NCI-H460 (cell line): ENCODE measurements around the gene MTG1. TPM values are rescaled to one million over a fixed set of nuclear protein-coding genes. Genes with fewer than 3 reads are reported as not detected.
"Not testable (repeated sequence)": the region's sequence is repeated elsewhere in the genome, so short reads cannot be mapped to it uniquely, and the experiment has no call there.

ENCODE experiments used
- DNase-seq: peaks from one replicate; pipeline ENCODE4 v3.0.0-alpha.2; 2016; ENCODE audit warnings: low read depth; ENCODE audit errors: extremely low read depth
- total RNA-seq: library from RNA; depleted of rRNA; stranded (reverse); fragments of >200 nt; shearing (Covaris generic); gene quantifications from 2 replicates; pipeline ENCODE4 v1.2.3, GENCODE V29; 2014

The MTG1 gene
- total RNA-seq, 1 experiment from 2014 or later = 27.1 TPM

DNA sequence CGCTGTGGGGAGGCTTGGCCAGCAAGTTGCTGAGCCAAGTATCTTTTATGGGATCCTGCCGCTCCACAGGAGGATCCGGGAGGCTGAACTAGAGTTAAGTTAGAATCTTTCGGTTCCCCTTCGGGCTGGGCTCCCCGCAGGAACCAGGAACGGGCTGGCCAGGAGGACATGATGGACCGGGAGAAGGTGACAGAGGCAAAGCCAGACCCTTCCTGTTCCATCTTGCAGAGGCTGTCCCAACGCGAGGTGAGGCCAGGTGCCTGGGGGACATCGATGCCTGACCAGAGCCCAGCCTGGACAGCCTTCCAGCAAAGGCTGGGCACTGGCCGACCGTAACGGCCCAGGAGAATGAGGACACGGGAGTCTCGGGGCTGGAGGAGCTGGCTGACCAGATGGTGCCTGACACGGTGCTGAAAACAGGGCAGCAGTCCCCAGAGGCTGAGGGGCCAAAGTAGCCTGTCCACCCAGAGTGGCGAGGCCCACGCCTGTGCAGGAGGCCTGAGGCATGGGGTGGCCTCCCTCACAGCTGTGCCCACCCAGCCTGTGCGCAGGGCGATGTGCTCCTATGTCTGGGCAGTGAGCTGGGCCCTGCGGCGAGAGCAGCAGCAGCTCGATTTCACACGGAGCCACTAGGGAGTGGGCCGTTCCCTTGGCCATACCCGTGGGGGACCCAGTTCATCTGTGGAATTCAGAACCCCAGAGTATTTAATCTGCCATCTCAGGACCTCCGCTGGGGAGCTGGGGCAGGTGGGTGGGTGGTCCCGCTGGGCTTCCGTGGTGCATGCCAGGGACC lies 16.7 kb upstream of the MTG1 start:
- no peak for DNase-seq

- no peak for DNase-seq
These were observed 16.1 kb upstream of the MTG1 start for GRCh38 chr10:133377818-133378250.

- no peak for DNase-seq
These were observed 15.5 kb upstream of the MTG1 start for GRCh38 chr10:133378251-133379096.

DNA sequence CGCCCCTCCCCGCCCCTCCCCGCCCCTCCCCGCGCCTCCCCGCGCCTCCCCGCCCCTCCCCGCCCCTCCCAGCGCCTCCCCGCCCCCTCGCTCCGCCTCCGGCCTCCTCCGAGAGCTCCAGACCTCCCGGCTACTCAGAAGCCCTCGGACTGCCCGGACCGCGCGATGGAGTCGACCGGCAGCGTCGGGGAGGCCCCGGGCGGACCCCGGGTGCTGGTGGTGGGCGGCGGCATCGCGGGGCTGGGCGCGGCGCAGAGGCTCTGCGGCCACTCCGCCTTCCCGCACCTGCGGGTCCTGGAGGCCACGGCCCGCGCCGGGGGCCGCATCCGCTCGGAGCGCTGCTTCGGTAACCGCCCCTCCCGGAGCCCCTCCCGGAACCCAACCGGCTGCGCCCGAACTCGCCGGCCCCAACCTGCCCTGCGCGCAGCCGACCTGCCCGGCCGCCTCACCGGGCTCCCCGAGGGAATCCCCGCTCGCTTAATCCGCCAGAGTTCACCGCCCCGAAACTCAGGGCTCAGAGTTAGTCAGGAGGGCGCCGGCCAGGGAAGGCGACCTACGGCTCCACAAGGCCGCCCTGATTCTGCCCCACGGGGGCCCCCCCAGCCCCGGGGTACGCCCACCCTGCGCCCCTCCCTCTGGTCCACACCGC lies 14.7 kb upstream of the MTG1 start, which contains the start of gene PAOX:
Gene PAOX (plus strand): TSS at position 111 of the 649 bp plus-strand sequence. CDS start 55 bp downstream, at position 166.
- DNase-seq = peak; percentile 50

DNA sequence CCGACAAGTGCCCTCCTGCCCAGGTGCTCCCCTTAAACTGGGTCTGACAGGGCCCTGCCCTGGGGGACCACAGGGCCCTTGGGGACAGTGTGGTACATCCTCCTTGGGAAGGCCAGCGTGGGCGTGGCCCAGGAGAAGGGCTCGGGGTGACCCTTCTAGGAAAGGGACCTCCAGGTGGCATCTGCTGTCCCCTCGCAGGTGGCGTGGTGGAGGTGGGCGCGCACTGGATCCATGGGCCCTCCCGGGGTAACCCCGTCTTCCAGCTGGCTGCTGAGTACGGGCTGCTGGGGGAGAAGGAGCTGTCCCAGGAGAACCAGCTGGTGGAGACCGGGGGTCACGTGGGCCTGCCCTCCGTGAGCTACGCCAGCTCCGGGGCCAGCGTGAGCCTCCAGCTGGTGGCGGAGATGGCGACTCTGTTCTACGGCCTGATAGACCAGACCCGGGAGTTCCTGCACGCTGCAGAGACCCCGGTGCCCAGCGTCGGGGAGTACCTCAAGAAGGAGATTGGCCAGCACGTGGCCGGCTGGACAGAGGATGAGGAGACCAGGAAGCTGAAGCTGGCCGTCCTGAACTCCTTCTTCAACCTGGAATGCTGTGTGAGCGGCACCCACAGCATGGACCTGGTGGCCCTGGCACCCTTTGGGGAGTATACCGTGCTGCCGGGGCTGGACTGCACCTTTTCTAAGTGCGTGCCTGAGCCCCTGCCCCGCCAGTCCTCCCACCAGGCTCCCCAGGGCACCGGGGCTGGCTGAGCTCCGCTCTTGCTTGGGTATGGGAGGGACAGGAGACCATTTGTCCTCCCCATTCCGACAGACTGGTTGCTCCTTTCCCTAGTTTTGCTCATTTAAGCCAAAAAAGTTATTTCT lies 13.9 kb upstream of the MTG1 start:
- DNase-seq = no peak

GRCh38 chr10:133381036-133381435 lies 12.9 kb upstream of the MTG1 start:
- no peak for DNase-seq

DNA sequence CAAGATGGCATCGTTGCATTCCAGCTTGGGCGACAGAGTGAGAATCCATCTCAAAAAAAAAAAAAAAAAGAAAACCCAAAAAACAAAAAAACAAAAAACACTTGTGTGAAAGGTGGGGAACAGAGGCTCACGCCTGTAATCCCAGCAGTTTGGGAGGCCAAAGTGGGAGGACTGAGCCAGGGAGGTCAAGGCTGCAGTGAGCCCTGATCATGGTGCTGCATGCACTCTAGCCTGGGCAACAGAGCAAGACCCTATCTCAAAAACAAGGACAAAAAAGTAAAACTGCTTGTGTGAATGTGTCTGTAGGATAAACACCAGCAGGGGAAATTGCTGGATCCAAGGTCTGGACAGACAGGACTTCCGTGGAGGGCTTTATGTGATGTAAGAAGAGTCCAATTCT lies 10.4 kb upstream of the MTG1 start:
- no peak for DNase-seq

DNA sequence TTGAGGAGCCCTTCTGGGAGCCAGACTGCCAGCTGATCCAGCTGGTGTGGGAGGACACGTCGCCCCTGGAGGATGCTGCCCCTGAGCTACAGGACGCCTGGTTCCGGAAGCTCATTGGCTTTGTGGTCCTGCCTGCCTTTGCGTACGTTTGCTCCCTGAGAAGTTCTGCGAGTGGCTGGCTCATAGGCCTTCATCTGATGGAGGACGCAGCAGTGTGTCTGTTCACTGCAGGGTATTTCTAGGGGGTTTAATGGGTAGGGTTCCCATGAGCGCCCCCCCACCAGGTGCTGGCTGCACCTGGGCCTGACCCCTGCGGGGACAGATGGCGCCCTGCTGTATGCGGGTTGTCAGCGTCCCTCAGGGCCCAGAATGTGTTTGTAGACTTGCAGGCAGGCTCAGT lies 9.9 kb upstream of the MTG1 start:
- no peak for DNase-seq

GRCh38 chr10:133385214-133385613 lies 8.7 kb upstream of the MTG1 start:
- DNase-seq = no peak

- DNase-seq = not testable (repeated sequence)
These were observed 7.0 kb upstream of the MTG1 start for GRCh38 chr10:133386951-133387350.

GRCh38 chr10:133388236-133388972 lies 5.6 kb upstream of the MTG1 start:
- no peak for DNase-seq

DNA sequence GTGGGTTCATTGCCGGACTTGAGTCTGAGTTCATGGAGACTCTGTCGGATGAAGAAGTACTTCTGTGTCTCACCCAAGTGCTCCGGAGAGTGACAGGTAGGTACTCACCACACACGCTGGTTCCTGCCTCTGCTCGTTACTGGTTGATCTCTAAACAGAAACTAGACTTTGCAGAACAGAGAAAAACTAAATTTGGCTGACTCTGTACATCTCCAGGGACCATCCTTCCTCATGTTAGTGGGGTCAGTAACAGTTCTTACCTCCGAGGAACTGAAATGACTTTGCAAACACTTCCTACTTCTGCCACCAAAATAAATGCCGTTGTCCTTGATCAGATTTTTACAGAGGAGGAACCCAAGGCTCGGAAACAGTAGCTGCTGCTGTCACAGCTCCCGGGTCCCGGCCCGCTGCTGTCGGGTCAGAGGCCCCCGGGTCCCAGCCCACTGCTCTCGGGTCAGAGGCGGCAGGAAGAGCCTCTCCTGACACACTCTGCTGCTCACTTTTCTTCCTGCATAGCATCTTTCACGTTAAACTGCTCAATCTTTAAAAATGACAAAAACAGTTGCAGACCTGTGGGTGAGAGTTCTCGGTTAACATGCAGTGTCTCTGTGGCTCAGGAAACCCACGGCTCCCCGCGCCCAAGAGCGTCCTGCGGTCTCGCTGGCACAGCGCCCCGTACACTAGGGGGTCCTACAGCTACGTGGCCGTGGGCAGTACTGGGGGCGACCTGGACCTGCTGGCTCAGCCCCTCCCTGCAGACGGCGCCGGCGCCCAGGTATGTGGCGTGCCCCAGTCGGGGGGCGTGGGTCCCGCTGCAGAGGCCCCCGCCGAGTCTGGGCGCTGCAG lies 4.8 kb upstream of the MTG1 start:
- no peak for DNase-seq

GRCh38 chr10:133390597-133391248 lies 3.2 kb upstream of the MTG1 start:
- DNase-seq = no peak

DNA sequence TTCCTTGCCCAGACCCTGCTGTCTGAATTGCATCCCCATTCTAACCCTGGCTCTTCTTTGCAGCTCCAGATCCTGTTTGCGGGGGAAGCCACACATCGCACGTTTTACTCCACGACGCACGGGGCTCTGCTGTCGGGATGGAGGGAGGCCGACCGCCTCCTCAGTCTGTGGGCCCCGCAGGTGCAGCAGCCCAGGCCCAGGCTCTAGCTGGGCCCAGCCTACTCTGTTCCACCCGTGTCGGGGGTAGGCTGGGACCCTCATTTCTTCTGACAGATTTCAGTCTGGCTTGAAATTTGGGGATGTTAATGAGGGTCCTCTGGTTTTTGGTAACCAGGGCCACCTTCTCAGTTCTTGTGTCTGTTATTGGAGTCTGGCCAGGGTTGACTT lies 2.7 kb upstream of the MTG1 start:
- no peak for DNase-seq

DNA sequence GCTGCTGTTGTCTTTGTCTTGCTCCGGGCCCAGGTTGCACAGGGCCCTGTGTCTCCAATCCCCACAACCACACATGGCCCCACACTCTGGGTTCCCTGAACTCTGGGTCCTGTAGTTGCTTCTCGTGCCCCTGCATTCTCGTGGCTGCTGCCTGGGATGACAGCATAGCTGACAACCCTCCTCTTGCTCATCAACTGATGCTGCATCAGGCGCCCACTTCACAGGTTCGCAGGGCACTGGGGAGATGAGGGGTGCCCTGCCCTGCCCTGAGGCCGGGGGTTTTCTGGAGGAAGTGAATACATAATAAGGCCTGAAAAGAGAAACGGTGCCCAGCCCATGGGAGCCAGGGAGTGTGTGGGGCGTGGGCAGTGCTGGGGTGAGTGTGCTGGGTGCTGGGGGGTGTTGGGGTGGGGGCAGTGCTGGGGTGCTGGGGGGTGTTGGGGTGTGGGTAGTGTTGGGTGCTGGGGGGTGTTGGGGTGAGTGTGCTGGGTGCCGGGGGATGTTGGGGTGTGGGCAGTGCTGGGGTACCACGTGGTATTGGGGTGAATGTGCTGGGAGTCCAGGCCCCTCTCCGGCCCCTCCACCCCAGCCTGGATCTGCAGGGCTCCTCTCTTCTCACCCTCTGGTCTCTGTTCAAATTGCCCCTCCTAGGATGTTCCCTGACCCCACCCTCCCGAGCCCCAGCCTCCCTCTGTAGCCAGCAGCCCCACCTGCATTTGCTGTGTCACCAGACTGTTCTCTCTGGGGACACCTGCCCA lies 2.0 kb upstream of the MTG1 start:
- no peak for DNase-seq

- DNase-seq = no peak
These were observed 425 bp upstream of the MTG1 start for GRCh38 chr10:133393401-133394063.

DNA sequence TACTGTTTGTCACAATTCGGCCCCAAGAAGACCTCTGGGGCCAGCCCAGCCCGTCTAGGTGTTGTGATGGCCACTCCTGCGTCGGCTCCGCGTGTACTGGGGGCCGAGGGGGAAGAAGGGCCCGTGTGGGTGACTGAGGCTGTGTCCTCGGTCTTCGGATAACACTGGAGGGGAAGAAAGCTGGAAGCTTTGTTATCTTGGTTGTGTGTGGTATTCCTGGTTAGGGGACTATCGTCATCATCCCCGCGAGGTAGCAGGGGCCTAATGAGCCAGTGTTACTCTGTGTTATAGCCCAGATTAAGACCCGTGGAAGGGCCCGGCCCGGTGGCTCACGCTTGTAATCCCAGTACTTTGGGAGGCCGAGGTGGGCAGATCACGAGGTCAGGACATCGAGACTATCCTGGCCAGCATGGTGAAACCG lies 854 bp downstream of the MTG1 start:
- no peak for DNase-seq
